ENCODE results near the gene RECK.

RECK gene

GRCh38 chr9:36101916-36102741 lies 65.4 kb downstream of the RECK start:
- H3K27ac ChIP-seq, result peak overlapping the region; percentile 65

GRCh38 chr9:36102742-36103495 lies 66.2 kb downstream of the RECK start:
- TF ChIP-seq CTCF (IDR thresholded peaks at IDR 0.05), result peak; percentile 90
- TF ChIP-seq ZFX (IDR thresholded peaks at IDR 0.05; ENCODE audit: borderline replicate concordance), result no peak
- H3K27ac ChIP-seq, result peak overlapping the region; percentile 65

More at GRCh38 chr9:36101916-36102741, 65.4 kb downstream of the RECK start:
- TF ChIP-seq ZFX (IDR thresholded peaks at IDR 0.05; ENCODE audit: borderline replicate concordance), result no peak
- no peak for TF ChIP-seq CTCF (IDR thresholded peaks at IDR 0.05)

GRCh38 chr9:36109071-36109470 lies 72.4 kb downstream of the RECK start:
- no peak overlapping the region for H3K27ac ChIP-seq
- no peak for TF ChIP-seq CTCF (IDR thresholded peaks at IDR 0.05)
- no peak for TF ChIP-seq ZFX (IDR thresholded peaks at IDR 0.05; ENCODE audit: borderline replicate concordance)

- no peak overlapping the region for H3K27ac ChIP-seq
- 0 out of 2 replicates have a peak, but pooled peaks have one; percentile 10 for TF ChIP-seq CTCF (IDR thresholded peaks at IDR 0.05)
- TF ChIP-seq ZFX (IDR thresholded peaks at IDR 0.05; ENCODE audit: borderline replicate concordance), result no peak
These were observed 73.7 kb downstream of the RECK start for GRCh38 chr9:36110434-36110833.

- no peak overlapping the region for H3K27ac ChIP-seq
- TF ChIP-seq ZFX (IDR thresholded peaks at IDR 0.05; ENCODE audit: borderline replicate concordance) (no peak), CTCF (IDR thresholded peaks at IDR 0.05) (no peak)
These were observed 75.8 kb downstream of the RECK start for GRCh38 chr9:36112516-36112915.

- TF ChIP-seq ZFX (IDR thresholded peaks at IDR 0.05; ENCODE audit: borderline replicate concordance) (no peak), CTCF (IDR thresholded peaks at IDR 0.05) (no peak)
- no peak overlapping the region for H3K27ac ChIP-seq
These were observed 77.3 kb downstream of the RECK start for GRCh38 chr9:36113999-36114398.

GRCh38 chr9:36116593-36116992 lies 79.9 kb downstream of the RECK start:
- TF ChIP-seq ZFX (IDR thresholded peaks at IDR 0.05; ENCODE audit: borderline replicate concordance) (no peak), CTCF (IDR thresholded peaks at IDR 0.05) (no peak)
- no peak overlapping the region for H3K27ac ChIP-seq
